Astrocyte (in vitro differentiated cells and primary cell): ENCODE results near the gene DNAAF5. TPM values are rescaled to one million over a fixed set of nuclear protein-coding genes. Genes with fewer than 3 reads are reported as not detected.

Experiments used
- DNase-seq: peaks from one replicate; pipeline ENCODE4 v3.0.0-alpha.2; 2010; ENCODE audit warnings: low read depth
- FAIRE-seq: peaks from 2 replicates; lab custom pipeline; 2011; peaks lifted over from hg19 to GRCh38; lab: Jason Lieb, UNC
- H2AFZ ChIP-seq: 2 replicates; pipeline ENCODE4 v1.6.0; 2012; ENCODE audit warnings: low read depth, low read length, inconsistent platforms
- H3K27ac ChIP-seq: 2 replicates; pipeline ENCODE4 v1.5.1; 2011; ENCODE audit warnings: low read depth, low read length, inconsistent platforms
- H3K27me3 ChIP-seq: 2 replicates; pipeline ENCODE4 v1.6.0; 2011; ENCODE audit warnings: low read length, inconsistent platforms; ENCODE audit not compliant: insufficient read depth
- H3K36me3 ChIP-seq: 2 replicates; pipeline ENCODE4 v1.5.1; 2011; ENCODE audit warnings: low read length, inconsistent platforms; ENCODE audit not compliant: insufficient read depth
- H3K4me1 ChIP-seq: 2 replicates; pipeline ENCODE4 v1.5.1; 2011; ENCODE audit warnings: low read length, inconsistent platforms; ENCODE audit not compliant: insufficient read depth
- H3K4me2 ChIP-seq: 2 replicates; pipeline ENCODE4 v1.6.0; 2012; ENCODE audit warnings: low read length, inconsistent platforms
- H3K4me3 ChIP-seq: 2 replicates; pipeline ENCODE4 v1.5.1; 2011; ENCODE audit warnings: low read depth, mild to moderate bottlenecking, low read length, inconsistent platforms; ENCODE audit not compliant: insufficient read depth
- H3K79me2 ChIP-seq: 2 replicates; pipeline ENCODE4 v1.6.0; 2012; ENCODE audit warnings: mild to moderate bottlenecking, low read length, inconsistent platforms; ENCODE audit not compliant: insufficient read depth
- H3K9ac ChIP-seq: 2 replicates; pipeline ENCODE4 v1.6.0; 2012; ENCODE audit warnings: mild to moderate bottlenecking, low read length, inconsistent platforms
- H3K9me3 ChIP-seq: 2 replicates; pipeline ENCODE4 v1.5.1; 2012; ENCODE audit warnings: low read depth, mild to moderate bottlenecking, low read length, inconsistent platforms; ENCODE audit not compliant: insufficient read depth
- H4K20me1 ChIP-seq: 2 replicates; pipeline ENCODE4 v1.6.0; 2012; ENCODE audit warnings: low read length, inconsistent platforms; ENCODE audit not compliant: insufficient read depth
- H3K27ac Mint-ChIP-seq: one replicate; pipeline ENCODE4 v1.8.0; 2021; ENCODE audit warnings: mild to moderate bottlenecking, mixed read lengths; ENCODE audit not compliant: unreplicated experiment
- H3K27me3 Mint-ChIP-seq: one replicate; pipeline ENCODE4 v1.8.0; 2021; ENCODE audit warnings: low read depth, mixed read lengths; ENCODE audit not compliant: unreplicated experiment
- H3K36me3 Mint-ChIP-seq: one replicate; pipeline ENCODE4 v1.8.0; 2021; ENCODE audit warnings: low read depth, mixed read lengths; ENCODE audit not compliant: unreplicated experiment
- H3K4me1 Mint-ChIP-seq: one replicate; pipeline ENCODE4 v1.8.0; 2021; ENCODE audit warnings: low read depth, mixed read lengths; ENCODE audit not compliant: unreplicated experiment
- H3K4me3 Mint-ChIP-seq: one replicate; pipeline ENCODE4 v1.8.0; 2021; ENCODE audit warnings: mild to moderate bottlenecking, moderate library complexity, mixed read lengths; ENCODE audit not compliant: unreplicated experiment
- H3K9me3 Mint-ChIP-seq: one replicate; pipeline ENCODE4 v1.8.0; 2021; ENCODE audit warnings: mild to moderate bottlenecking, mixed read lengths; ENCODE audit not compliant: unreplicated experiment
- EZH2 ChIP-seq: IDR thresholded peaks from 2 replicates; pipeline ENCODE4 v1.6.1; 2012; ENCODE audit warnings: mild to moderate bottlenecking, low read length, inconsistent platforms; ENCODE audit not compliant: insufficient read depth
- total RNA-seq: library from RNA; stranded (reverse); gene quantifications from 2 replicates; pipeline ENCODE4 v1.2.1, GENCODE V29; 2021
- TF ChIP-seq, protein P1 (sequence below): IDR thresholded peaks from 2 replicates; pipeline ENCODE4 v1.5.1; 2011; ENCODE audit warnings: low read depth, mild to moderate bottlenecking, inconsistent platforms, low read length, moderate library complexity; ENCODE audit not compliant: insufficient read depth

DNAAF5 gene
- total RNA-seq, 1 donor from 2014 or later: 24.5 TPM

DNA sequence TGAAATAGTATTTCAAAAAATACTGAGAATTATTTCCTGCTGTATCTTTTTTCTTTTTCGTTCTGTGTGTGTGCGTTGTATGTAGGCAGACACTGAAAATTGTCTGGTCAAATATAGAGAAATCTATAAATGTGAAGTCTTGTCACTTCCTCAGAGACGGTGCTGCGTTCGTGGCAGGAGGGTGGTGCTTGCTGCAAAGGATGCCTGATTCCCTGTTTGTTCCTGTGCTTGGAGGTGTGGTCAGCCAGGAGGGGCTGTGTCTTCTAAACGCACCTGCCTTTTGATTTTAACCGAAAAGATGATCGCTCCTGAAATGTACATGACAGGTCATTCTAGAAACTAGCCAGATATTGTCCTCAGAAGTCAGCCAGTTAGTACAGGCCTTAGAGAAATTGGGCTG lies 33.1 kb downstream of the DNAAF5 start:
- TF ChIP-seq, protein P1, sequence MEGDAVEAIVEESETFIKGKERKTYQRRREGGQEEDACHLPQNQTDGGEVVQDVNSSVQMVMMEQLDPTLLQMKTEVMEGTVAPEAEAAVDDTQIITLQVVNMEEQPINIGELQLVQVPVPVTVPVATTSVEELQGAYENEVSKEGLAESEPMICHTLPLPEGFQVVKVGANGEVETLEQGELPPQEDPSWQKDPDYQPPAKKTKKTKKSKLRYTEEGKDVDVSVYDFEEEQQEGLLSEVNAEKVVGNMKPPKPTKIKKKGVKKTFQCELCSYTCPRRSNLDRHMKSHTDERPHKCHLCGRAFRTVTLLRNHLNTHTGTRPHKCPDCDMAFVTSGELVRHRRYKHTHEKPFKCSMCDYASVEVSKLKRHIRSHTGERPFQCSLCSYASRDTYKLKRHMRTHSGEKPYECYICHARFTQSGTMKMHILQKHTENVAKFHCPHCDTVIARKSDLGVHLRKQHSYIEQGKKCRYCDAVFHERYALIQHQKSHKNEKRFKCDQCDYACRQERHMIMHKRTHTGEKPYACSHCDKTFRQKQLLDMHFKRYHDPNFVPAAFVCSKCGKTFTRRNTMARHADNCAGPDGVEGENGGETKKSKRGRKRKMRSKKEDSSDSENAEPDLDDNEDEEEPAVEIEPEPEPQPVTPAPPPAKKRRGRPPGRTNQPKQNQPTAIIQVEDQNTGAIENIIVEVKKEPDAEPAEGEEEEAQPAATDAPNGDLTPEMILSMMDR: no peak
- TF ChIP-seq EZH2: no peak
- Histone ChIP-seq H3K36me3 (peaks cover 18% of the 10 kb centered on the region), H3K9me3 (no peaks in the 10 kb centered on the region), H3K79me2 (no peaks in the 10 kb centered on the region), H3K4me1 (no peaks in the 10 kb centered on the region), H4K20me1 (no peaks in the 10 kb centered on the region), H3K4me3 (no peak overlapping the region), H3K27me3 (no peaks in the 10 kb centered on the region), H3K9ac (no peak overlapping the region), H2AFZ (no peak overlapping the region), H3K4me2 (no peak overlapping the region), H3K27ac (no peak overlapping the region)
- FAIRE-seq (no peak), DNase-seq (no peak)
- H3K4me3 Mint-ChIP-seq: no peak overlapping the region
- no peaks in the 10 kb centered on the region for H3K27me3 Mint-ChIP-seq
- no peak overlapping the region for H3K27ac Mint-ChIP-seq
- no peaks in the 10 kb centered on the region for H3K4me1 Mint-ChIP-seq
- no peaks in the 10 kb centered on the region for H3K9me3 Mint-ChIP-seq
- peaks cover 24% of the 10 kb centered on the region for H3K36me3 Mint-ChIP-seq

DNA sequence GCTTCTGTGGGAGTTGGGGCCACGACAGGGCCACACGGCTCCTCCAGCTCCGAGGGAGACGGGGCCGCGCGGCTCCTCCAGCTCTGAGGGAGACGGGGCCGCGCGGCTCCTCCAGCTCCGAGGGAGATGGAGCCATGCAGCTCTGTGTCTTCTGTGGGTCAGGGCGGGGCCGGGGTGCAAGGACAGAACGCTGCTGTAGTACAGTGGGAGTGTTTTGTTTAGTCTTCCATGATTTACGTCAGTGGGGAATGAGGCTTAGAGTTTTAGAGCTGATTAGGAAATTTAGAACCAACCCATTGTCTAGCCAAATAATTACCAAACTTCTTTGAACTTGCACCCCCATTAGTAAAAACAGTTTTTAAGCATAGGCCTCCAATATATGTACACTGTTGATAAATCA lies 33.5 kb downstream of the DNAAF5 start:
- peaks cover 25% of the 10 kb centered on the region for H3K36me3 Mint-ChIP-seq
- no peaks in the 10 kb centered on the region for H3K9me3 ChIP-seq
- no peak overlapping the region for H2AFZ ChIP-seq
- H3K79me2 ChIP-seq: no peaks in the 10 kb centered on the region
- H3K27me3 ChIP-seq: no peaks in the 10 kb centered on the region
- H3K36me3 ChIP-seq: peaks cover 18% of the 10 kb centered on the region
- no peak overlapping the region for H3K4me2 ChIP-seq
- no peaks in the 10 kb centered on the region for H3K4me1 Mint-ChIP-seq
- TF ChIP-seq, protein P1: no peak
- no peak for TF ChIP-seq EZH2
- no peak for DNase-seq
- H3K27me3 Mint-ChIP-seq: no peaks in the 10 kb centered on the region
- no peaks in the 10 kb centered on the region for H3K9me3 Mint-ChIP-seq
- no peak overlapping the region for H3K27ac Mint-ChIP-seq
- H3K4me3 ChIP-seq: no peak overlapping the region
- H3K27ac ChIP-seq: no peak overlapping the region
- H3K4me3 Mint-ChIP-seq: no peak overlapping the region
- H3K4me1 ChIP-seq: no peaks in the 10 kb centered on the region
- H3K9ac ChIP-seq: no peak overlapping the region
- no peaks in the 10 kb centered on the region for H4K20me1 ChIP-seq
- FAIRE-seq: no peak

DNA sequence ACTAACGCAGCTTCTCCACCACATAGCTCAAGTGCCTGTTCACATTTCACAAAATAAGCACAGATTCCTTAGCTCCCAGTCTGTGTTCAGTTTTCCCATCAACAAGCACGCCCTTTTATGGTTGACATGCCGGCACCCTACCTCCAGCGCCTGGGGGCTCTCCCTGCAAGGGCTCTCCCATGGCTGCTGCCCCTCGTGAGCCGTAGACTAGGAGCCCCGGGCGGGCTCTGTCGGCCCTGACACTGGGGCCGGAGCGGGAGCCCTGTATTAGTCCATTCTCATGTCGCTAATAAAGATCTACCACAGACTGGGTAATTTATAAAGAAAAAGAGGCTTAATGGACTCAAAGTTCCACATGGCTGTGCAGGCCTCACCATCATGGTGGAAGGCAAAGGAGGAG lies 34.6 kb downstream of the DNAAF5 start:
- Histone ChIP-seq H3K9me3 (peaks cover 4% of the 10 kb centered on the region), H3K27me3 (no peaks in the 10 kb centered on the region), H3K9ac (no peak overlapping the region), H3K79me2 (no peaks in the 10 kb centered on the region), H4K20me1 (no peaks in the 10 kb centered on the region), H3K4me1 (no peaks in the 10 kb centered on the region), H3K4me3 (no peak overlapping the region), H3K27ac (no peak overlapping the region), H2AFZ (no peak overlapping the region), H3K4me2 (no peak overlapping the region), H3K36me3 (peaks cover 20% of the 10 kb centered on the region)
- FAIRE-seq: no peak
- no peak for DNase-seq
- TF ChIP-seq, protein P1: no peak
- TF ChIP-seq EZH2: no peak
- no peak overlapping the region for H3K27ac Mint-ChIP-seq
- no peaks in the 10 kb centered on the region for H3K27me3 Mint-ChIP-seq
- no peaks in the 10 kb centered on the region for H3K9me3 Mint-ChIP-seq
- H3K4me3 Mint-ChIP-seq: no peak overlapping the region
- peaks cover 26% of the 10 kb centered on the region for H3K36me3 Mint-ChIP-seq
- no peaks in the 10 kb centered on the region for H3K4me1 Mint-ChIP-seq
